ENCODE results near the gene RDH8.
"Not testable (repeated sequence)": the region's sequence is repeated elsewhere in the genome, so short reads cannot be mapped to it uniquely, and the experiment has no call there.

Gene RDH8

DNA sequence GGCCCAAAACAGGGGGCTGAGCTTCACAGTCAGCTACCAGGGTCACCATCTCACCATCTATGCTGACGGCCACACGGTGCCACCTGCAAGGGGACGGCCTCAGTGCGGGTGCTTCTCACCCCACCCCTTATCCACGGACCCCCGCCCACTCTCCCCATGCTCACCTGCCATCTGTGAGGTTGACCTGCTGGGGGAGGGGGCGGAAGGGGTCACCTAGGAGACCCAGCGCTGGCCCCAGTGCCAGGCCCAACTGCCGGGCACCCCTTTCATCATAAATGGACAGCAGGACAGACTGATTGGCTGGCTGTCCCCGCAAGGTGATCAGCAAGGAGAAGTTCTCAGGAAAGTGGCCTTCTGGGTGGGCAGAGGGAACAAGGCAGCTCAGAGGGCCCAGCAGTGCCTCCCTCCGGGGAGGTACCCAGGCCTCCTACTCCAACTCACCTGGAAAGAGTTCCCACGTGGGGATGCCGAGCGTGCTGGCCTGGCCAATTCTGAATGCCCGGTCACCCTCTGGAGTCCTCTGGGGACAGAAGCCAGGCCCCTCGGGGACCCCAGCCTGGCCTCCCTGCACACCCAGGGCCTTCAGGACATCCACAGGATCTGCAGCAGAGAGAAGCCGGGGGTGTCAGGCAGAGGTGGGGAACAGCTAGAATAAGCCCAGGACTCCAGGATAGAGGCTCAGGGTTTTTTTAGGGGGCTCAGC, 7.5 kb upstream of the RDH8 start:
- DNase-seq (ENCODE audit: low read depth in 2 of 3, low spot score in 1 of 3) = no peak

DNA sequence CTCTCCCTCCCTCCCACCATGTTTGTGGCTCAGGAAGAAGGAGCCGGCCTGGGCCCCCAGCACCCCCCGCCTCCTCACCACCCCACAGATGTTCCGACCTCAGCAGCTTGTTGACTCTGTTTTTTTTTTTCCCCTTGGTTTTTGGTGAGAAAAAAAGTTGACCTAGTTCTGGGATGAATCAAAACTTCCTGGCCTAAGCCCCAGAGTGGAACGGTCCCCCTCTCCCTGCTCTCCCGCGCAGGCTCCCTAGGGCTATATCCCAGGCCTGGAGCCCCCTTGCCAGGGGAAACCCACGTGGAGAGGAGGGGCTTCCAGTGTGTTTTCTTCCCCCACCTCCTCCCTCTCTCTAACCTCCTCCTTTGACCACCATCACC, 7.0 kb upstream of the RDH8 start:
- DNase-seq (ENCODE audit: low read depth in 2 of 3, low spot score in 1 of 3) = peak in 1 of 3 donors; percentile 11

DNA sequence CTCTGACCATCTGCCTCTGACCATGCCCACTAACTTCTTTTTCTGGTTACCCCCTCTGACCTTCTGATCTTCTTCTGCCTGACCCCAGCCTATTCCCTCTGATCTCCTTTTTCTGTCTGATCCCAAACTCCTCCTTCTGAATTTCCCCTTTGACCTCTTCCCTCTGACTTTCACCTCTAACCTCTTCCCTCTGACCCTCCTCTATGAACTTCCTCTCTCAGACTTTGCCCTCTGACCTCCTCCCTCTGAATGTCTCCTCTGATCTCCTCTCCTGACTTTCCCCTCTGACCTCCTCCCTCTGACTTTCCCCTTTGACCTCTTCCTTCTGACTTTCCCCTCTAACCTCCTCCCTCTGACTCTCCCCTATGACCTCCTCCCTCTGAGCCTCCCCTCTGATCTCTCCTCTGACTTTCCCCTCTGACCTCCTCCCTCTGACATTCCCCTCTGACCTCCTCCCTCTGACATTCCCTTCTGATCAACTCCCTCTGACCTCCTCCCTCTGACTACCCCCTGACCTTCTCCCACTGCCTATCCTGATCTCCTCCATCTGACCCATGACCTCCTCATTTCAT, 6.4 kb upstream of the RDH8 start:
- no peak for DNase-seq (ENCODE audit: low read depth in 2 of 3, low spot score in 1 of 3)

DNA sequence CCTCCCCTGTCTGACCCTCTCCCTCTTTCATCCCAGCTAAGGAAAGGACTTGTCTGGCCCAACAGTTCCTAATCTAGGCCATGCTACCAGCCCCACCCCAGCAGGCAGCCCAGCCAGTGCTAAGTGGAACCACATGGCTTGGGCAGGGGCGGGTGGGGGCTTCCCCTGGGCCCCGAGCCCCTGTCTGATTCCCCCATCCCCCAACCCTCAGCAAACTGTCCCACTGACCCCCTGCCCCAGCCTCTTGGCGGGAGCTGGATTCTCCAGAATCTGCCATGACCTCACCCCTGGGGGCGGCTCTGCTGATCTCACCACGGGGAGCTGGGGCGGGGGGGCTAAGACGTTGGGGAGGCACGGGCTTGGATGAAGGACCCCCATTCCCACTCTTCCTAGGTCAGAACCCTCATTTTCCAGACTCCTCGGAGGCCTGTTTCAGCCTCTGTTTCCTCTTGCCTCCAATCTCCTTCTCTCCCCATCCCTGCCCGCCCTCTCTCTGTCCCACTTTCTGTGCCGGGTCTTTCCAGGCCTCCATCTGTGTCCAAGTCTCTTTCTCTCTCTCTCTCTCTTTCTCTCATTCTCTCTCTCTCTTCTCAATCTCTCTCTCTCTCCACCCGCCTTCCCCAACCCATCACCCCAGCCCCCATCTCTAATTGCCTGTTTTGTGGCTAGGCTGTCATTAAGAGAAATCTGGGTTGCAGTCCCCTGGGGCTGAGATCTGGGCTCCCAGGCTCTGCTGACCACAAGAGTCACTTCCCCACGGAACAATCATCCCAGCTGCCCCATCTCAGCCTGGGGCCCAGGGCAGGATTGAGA, 5.7 kb upstream of the RDH8 start:
- no peak for DNase-seq (ENCODE audit: low read depth in 2 of 3, low spot score in 1 of 3)

DNA sequence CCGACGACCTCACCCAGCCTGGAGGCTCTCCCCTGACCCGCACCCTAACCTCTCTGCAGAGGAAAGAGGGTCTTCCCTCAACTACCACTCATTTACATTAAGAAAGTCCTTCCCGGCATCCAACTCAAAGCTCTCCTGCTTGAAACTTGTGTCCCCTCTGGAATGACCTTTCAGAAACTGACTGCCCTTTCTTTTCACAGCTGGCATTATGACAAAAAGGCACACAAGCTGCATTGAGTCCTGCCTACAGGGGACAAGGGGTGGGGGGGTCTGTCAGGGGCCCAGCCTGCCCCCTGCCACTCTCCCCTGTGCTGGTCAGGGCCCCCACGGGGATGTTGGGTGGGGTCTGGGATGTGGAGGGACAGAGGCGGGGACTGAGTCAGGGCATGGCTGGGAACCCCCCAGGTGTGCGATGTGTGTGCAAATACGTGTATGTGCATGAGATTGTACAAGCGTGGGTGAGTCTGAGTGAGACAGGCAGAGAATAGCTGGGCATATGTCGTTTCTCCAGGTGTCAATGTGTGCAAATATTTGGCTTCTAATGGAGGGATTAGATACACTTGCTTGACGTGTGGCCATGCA, 5.0 kb upstream of the RDH8 start:
- DNase-seq (ENCODE audit: low read depth in 2 of 3, low spot score in 1 of 3) = no peak

DNA sequence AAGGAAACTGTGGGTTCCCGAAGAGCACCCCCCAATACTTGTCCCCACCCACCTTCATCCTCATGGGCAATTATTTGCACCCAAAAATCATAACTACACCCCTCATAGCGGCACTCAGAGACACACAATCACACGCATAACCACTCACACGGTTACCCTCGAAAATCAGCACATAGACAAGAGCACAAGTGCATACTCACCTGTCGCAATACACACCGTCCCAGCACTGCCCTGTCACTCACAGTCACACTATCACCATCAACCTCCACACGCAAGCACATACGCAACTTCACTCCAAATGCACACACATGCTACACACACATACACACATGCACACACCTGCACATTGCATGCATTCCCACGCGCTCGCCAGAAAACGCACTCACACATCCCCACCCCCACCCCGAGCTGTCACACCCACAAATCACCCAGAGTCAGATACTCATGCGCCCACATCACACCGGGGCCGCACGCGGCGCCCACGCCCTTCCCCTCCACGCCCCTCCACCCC, 3.5 kb upstream of the RDH8 start:
- no peak for DNase-seq (ENCODE audit: low read depth in 2 of 3, low spot score in 1 of 3)

DNA sequence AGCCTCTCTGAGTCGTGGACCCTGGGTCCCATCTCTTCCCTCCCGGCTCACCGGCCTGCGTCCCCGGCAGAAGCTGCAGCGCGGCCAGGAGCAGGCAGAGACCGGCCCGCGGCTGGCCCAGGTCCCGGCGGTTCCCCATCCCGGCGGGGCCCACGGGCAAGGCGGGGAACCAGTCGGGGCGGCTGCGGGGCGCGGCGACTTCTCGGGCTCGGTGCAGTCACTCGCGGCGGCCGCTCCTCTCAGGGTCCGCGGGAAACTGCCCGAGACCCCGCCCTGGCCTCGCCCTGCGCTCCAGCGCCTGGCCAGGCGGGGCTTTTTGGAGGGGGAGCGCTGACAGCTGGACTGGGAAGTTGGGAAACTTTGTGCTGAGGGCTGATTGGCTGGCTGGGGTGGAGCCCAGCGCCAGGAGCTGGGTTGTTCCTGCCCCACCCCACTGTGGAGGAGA, 3.0 kb upstream of the RDH8 start, which contains the start of gene COL5A3:
TSS of gene COL5A3 (minus strand) at position 258 of the 445 bp plus-strand sequence. CDS start at position 139, 119 bp downstream.
- DNase-seq (ENCODE audit: low read depth in 2 of 3, low spot score in 1 of 3) = no peak

DNA sequence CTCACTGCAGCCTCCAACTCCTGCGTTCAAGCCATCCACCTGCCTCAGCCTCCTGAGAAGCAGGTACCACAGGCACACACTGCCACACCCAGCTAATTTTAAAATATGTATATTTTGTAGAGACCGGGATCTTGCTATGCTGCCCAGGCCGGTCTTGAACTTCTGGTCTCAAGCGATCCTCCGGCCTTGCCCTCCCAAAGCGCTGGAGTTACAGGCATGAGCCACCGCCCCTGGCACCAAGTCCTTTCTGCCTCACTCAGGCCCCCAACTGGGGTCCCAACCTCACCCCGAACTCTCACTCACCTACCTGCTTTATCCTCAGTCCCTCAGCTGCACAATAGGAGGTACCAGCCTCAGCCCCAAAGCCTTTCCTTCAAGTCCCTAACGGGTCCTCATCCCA, 2.3 kb upstream of the RDH8 start:
- no peak for DNase-seq (ENCODE audit: low read depth in 2 of 3, low spot score in 1 of 3)

DNA sequence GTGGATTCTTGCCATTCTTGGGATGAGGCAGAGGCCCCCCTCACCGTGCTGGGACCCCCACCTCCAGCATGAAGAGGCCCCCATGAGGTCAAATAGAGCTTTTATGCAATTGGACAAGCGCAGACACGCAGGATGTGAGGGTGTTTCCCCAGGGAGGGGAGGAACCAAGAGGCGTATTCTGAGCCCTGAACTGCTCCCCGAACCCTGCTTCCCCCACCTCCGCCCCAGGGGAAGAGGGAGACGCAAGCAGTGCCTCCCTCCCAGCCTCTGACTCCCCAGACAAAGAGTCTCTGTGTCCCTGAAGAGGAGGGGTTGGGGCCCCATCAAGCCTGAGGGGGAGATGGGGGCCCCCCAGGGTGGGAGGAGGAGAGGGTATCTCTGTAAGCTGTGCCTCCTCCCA, 1.3 kb upstream of the RDH8 start:
- DNase-seq (ENCODE audit: low read depth in 2 of 3, low spot score in 1 of 3) = no peak

DNA sequence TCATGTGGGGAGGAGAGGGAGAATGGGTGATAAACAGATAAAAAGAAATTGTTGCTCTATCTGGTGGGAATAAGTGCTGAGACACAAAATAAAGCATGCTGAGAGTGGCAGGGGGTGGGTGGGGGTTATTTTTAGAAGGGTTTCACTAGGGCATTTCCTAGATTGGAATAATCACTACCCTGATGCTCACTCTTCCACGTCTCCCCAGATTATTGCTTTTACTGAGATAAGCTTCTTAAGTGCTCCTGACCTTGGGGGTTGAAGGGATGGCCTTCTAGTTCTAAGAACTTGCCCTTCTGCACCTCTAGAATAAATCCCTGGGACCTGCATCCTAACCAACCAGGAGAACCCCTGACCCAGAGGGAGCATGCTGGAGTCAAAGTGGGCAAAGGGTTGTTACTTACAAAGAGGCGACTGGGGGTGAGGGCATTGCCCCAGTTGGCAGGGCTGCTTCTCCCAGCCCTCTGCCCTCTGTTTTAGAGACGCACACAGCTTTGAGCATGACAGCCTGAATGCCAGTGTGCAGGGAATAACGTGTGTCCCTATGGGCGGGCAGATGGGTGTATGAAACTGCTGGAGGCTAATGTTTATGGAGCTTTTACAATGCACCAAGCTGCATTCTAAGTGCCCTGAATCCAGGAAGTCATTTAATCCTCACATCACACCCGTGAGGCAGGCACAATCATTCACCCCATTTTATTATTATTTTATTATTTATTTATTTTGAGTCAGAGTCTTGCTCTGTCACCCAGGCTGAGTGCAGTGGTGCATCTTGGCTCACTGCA, 743 bp downstream of the RDH8 start:
- no peak for DNase-seq (ENCODE audit: low read depth in 2 of 3, low spot score in 1 of 3)

DNA sequence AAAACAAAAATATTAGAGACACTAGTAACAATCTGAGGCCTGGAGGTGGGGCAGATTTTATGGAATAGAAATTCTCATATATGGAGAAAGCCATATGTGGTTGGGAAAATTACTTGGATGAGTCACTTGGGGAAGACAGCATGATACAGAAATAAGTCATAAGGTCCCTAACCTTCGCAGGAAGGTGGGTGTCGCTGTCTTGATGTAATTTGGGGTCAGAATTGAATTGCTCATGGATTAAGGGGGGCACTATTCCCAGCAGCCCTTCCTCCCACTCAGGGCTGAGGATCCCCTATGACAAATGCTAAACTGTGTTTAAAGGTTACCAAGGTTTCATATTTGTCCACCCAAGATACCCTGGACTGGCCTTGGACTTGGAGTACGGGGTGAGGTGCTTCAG, 5.0 kb downstream of the RDH8 start:
- no peak for DNase-seq (ENCODE audit: low read depth in 2 of 3, low spot score in 1 of 3)

DNA sequence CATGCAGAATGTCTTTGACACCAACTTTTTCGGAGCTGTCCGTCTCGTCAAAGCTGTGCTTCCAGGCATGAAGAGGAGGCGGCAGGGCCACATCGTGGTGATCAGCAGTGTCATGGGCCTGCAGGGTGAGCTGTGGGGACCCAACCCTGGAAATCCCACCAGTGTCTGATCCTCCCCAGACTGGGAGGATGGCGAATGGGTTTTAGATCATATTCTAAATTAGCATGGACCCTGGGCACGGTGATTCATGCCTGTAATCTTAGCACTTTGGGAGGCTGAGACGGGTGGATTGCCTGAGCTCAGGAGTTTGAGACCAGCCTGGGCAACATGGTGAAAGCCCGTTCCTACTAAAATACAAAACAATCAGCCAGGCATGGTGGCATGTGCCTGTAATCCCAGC, 5.5 kb downstream of the RDH8 start:
- no peak for DNase-seq (ENCODE audit: low read depth in 2 of 3, low spot score in 1 of 3)

DNA sequence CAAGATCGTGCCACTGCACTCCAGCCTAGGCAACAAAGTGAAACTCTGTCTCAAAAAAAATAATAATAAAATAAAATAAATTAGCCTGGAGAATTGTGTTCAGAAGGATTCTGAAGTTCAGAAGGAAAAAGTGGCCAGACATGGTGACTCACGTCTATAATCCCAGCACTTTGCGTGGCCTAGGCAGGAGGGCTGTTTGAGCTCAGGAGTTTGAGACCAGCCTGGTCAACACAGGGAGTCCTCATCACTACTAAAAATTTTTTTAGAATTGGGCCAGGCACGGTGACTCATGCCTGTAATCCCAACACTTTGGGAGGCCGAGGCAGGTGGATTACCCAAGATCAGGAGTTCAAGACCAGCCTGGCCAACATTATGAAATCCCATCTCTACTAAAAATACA, 6.0 kb downstream of the RDH8 start:
- no peak for DNase-seq (ENCODE audit: low read depth in 2 of 3, low spot score in 1 of 3)

DNA sequence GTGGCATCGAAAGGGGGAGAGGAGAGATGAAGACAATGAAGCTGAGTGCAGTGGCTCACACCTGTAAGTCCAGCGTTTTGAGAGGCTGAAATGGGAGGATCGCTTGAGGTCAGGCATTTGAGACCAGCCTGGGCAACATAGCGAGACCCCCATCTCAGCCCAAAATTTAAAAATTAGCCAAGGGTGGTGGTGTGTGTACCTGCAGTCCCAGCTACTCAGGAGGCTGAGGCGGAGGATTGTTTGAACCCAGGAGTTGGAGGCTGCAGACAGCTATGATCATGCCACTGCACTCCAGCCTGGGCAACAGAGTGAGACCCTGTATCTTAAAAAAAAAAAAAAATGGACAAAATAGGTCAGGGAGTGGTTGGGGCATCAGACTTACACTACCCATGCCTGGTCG, 7.6 kb downstream of the RDH8 start:
- no peak for DNase-seq (ENCODE audit: low read depth in 2 of 3, low spot score in 1 of 3)

DNA sequence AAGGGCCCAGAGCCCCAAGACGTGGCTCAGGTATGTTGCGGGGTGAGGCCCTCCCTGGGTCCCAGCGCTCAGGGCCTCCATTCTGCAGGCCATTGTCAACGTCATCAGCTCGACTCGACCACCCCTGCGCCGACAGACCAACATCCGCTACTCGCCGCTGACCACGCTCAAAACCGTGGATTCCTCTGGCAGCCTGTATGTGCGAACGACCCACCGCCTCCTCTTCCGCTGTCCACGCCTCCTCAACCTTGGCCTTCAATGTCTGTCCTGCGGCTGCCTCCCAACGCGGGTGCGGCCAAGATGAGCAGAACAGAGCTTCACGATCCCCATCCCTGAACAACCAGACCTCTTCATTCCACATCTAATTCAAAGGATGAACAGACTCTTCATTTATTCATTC, 8.2 kb downstream of the RDH8 start:
- DNase-seq (ENCODE audit: low read depth in 2 of 3, low spot score in 1 of 3) = no peak

DNA sequence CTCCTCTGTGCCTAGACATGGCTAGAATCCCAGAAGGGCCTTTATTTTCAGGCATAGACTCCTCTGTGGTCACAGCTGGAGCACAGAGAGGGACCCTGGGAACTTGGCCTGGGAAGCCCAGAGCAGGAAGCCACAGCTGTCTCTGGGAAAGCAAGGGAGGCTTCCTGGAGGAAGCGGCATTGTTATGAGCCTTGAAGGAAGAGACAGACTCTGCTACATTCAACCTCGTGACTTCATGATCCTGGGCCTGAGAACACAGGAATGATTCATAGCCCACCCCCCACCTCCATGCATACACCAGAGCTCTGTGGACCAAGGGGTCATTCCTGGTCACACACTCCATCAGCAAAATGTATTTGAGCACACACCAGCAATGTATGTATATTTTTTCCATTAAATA, 8.6 kb downstream of the RDH8 start:
- no peak for DNase-seq (ENCODE audit: low read depth in 2 of 3, low spot score in 1 of 3)

DNA sequence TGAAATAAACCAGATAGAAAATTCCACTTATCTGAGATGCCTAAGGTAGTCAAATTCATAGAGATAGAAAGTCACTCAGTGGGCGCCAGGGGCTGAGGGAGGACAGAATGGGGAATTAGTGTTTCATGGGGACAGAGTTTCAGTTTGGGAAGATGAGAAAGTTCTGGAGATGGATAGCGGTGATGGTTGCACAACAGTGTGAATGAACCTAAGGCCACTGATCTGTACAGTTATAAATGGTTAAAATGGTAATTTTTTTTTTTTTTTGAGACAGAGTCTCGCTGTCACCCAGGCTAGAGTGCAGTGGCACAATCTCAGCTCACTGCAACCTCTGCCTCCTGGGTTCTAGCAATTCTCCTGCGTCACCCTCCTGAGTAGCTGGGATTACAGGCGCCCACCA, 9.8 kb downstream of the RDH8 start:
- not testable (repeated sequence) for DNase-seq (ENCODE audit: low read depth in 2 of 3, low spot score in 1 of 3)

DNA sequence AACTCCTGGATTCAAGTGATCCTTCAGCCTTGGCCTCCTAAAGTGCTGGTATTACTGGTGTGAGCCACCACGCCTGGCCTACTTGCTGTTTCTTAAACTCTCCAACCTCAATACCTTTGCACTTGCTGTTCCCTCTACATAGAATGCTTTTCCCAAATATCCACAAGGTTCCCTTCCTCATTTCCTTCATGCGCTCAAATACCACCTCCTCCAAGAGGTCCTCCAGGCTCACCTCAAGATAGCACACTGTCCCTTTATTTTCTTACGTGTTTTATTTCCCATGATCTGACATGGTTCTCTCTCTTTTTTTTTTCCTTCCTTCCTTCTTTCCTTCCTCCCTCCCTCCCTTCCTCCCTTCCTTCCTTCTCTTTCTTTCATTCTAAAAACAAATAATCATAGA, 13.5 kb downstream of the RDH8 start:
- DNase-seq (ENCODE audit: low read depth in 2 of 3, low spot score in 1 of 3) = no peak

DNA sequence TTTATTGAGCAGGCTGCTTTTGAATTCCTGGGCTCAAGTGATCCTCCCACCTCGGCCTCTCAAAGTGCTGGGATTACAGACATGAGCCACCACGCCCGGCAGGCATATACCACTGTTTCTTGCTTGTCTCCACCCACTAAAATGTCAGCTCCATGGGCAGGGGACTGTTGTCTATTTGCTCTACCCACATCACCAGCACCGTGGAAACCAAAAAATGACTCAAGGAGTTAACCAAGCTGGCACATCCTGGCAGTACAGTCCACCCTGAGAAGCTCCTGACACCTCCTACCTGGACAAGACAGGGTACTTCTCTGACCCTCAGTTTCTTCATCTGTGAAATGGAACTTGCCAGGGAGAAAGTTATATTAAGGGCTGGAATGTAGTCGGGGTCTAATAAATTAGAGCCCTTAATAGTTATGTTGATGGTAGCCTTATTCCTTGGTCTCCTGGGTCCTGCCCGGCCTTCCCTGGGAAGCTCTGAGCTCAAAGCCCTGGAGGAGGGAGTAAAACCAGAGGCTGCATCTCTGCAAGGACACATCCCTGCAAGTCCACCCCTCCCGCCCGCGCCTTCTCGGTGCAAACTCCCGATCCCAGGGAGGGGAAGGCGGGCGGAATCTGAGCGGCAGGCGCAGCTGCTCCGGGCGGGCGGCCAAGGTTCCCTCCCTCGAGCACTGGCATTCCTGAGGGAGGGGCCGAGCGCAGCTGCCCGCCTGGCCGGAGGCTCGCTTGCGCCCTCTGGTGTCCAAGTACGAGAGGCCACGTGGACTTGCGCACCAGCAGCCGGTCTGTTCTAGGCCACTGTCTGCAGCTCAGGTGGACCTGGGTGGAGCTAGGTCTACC, 14.1 kb downstream of the RDH8 start:
- peak; percentile 62 to 86 (median 80) for DNase-seq (ENCODE audit: low read depth in 2 of 3, low spot score in 1 of 3)

DNA sequence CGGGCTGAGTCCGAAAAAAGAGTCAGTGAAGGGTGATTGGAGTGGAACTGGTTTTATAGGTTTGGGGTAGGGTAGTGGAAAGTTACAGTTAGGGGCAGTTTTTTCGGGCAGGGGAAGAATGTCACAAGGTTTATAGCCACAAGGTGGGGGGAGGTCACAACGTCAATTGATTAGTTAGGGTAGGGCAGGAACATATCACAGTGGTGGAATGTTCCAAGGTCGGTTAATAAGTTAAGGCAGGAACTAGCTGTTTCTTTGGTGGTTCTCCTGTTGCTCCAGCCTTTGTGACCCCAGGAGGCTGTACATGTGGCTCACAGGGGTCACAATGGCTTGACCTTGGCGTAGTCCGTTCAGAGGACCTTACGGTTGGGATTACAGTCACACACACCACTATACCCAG, 20.3 kb downstream of the RDH8 start:
- no peak for DNase-seq (ENCODE audit: low read depth in 2 of 3, low spot score in 1 of 3)
